Limb (tissue), 2 donors: ENCODE measurements around the gene LRRC4B.

Source experiments
- DNase-seq, 2 donors: peaks; one replicate each; pipeline ENCODE4 v3.0.0-alpha.2; 2016; ENCODE audit errors: extremely low spot score in 2 of 2

The LRRC4B gene

DNA sequence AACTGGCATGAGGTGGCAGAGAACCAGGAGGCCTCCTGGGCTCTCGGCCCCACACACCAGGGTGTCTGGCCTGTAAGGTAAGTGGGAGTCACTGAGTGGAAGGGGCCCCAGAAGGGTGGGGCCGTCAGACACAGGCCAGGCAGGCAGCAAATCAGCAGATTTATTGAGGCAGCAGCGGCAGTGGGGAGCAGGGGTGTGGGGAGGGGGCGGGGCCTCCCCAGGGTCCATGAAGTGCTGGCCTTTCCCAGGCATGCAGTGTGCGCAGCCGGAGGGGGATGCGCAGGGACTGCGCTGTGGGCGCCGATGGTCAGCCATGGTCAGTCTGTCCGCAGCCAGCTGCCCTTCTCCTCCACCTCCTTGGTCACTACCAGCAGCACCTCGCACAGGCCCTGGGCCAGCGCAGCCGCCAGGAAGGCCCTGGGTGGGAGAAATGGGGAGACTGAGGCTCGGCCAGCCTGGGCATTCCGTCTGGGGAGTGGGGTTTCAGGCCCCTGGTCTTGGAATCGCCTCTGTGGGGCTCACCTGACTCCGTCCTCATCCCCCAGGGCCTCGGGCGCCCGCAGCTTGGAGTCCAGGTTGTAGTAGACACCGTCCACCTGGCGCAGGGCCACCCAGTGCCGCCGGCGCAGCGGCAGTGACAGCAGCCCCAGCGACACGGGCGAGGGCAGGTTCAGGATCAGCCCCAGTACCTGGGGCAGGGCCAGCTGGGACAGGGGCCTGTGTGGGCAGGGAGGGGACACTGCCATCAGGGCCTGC, 62.2 kb downstream of the LRRC4B start:
- no peak for DNase-seq

DNA sequence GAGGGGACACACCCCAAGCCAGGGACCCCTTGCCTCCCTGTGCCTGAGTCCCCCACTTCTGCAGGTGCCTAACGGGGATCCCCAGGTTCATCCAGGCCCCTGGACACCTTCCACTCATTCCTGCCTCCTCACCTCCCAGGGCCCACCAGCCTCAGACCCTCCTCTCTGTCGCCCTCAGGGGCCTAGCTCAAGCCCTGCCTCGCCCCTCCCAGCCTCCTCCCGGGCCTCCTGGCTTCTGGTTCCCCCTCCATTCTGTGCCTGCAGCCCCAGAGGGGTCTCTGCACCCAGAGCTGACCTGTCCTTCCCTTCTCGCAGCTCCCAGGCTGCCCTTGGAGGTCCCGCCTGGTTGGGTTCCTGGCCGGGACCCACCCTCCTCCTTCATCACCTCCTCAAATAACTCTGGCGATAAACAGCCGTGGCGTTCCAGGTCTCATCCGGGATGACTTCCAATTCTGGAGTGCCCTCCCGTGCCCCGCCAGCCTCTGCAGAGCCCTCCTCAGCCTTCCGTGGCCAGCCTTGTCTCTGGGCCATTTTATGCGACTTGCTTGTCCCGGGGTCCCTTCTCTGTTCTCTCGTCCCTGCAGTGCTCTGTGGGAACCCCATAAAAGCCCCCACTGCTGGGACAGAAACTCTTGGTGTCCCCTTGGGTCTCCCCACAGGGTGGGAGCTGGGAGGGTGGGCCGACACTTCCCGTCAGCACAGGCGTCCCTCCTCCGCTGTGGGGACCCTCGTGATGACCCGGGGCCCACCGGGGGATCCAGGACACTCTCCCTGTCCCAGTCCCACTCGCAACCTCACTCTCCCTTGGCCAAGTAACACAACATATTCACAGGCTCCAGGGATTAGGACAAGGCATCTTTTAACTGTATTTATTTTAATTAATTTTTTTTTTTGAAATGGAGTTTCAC, 66.4 kb downstream of the LRRC4B start:
- no peak for DNase-seq

DNA sequence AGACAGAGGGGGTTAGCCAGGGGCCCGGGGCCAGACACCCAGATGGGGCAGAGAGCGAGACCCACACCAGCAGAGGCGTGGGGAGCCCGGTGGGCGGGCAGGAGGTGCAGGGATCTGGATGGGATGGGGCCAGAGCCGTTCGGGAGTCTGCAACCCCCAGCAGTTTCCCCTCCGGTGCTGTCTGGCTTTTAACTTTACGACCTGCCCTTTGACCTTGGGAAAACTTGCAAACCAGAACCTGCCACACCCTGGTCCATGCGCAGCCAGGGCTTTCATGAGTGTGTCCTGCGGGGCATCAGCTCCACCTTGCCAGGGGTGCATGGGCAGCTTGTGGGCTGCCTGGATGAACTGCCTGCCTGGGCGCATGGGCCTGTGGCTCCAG, 67.1 kb downstream of the LRRC4B start:
- no peak for DNase-seq

DNA sequence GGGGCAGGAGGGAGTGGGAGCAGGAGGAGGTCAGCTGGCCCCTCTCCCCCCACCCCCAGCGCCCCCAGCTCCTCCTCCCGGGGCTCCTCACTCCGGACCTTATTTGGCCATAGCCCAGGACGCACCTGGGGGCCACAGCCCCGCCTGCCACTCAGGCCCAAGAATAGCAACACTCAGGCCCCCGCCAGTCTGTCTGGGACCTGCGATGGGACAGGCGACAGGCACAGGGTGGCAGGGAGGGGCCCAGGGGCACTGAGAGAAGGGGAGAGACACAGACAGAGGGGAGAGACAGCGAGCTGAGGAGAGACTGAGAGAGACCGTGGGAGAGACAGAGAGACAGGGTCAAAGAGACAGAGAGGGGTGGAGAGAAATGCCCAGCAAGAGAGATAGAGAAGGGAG, 67.5 kb downstream of the LRRC4B start:
- DNase-seq = peak in 1 of 2 donors; percentile 65

DNA sequence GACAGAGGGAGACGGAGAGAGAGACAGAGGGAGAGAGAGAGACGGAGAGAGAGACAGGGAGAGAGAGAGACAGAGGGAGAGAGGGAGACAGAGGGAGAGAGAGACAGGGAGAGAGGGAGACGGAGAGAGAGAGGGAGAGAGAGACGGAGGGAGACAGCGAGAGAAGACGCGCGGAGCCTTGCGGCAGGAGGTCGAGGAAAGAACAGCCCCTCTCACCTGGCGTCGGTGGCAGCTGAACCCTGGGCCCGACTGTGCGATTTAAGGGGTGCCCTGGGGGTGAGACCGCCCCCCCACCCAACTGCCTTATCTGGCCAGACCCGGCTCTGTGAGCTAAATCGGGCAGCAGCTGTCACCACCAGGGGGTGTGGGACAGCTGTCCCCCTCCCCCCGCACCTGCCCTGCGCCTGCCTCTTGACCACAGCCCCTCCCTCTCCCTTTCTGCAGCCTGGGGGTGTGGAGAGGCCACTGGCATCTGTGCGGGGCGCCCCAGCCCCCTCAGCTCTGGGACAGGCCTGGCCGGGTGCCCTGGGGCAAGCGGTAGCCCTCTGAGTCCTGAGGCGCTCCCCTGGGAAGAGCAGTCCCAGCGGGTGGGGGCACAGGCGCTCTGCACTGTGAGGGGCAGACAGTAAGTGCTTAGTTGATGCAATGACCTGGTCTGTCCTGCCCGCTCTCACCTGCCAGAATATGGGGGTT, 68.0 kb downstream of the LRRC4B start:
- DNase-seq = peak; percentile 51 to 78

DNA sequence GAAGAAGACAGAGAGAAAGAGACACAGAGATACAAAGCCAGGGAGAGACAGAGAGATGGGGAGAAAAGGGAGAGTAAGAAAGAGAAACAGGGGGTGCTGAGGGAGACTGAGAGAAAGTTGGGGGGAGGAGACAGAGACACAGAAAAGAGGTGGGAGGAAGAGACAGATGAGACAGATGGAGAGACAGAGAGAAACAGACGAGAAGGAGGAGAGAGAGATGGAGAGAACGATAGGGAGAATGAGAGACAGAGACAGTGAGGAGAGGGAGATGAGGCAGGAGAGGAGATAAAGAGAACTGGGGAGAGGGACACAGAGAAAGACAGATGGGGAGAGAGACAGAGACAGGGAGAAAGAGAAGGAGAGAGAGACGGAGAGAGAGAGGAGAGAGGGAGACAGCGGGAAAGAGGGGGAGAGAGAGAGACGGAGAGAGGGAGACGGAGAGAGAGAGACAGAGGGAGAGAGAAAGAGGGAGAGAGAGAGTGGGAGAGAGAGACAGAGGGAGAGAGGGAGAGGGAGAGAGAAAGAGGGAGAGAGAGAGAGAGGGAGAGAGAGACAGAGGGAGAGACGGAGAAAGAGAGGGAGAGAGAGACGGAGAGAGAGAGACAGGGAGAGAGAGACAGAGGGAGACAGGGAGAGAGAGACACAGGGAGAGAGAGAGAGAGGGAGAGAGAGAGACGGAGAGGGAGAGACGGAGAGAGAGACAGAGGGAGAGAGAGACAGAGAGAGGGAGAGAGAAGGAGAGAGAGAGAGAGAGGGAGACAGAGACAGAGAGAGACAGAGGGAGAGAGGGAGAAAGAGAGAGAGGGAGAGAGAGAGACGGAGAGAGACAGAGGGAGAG, 69.8 kb downstream of the LRRC4B start:
- DNase-seq = no peak

DNA sequence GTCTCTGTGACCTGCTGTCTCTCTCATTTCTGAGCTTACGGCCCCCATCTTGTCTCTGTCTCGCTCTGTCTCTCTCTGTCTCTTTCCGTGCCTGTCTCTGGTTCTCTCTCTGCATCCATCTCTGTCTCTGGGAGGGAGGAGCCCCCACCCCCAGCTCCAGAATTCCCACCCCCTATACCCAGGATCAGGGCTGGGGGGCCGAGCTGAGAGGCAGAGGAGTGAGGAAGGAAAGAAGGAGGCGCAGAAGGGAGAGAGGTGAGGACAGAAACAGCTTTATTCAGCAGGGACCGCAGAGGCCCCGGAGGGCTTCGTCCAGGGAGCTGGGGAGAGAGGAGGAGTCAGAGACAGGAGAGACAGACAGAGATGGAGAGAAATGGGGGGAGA, 71.2 kb downstream of the LRRC4B start:
- DNase-seq = no peak

DNA sequence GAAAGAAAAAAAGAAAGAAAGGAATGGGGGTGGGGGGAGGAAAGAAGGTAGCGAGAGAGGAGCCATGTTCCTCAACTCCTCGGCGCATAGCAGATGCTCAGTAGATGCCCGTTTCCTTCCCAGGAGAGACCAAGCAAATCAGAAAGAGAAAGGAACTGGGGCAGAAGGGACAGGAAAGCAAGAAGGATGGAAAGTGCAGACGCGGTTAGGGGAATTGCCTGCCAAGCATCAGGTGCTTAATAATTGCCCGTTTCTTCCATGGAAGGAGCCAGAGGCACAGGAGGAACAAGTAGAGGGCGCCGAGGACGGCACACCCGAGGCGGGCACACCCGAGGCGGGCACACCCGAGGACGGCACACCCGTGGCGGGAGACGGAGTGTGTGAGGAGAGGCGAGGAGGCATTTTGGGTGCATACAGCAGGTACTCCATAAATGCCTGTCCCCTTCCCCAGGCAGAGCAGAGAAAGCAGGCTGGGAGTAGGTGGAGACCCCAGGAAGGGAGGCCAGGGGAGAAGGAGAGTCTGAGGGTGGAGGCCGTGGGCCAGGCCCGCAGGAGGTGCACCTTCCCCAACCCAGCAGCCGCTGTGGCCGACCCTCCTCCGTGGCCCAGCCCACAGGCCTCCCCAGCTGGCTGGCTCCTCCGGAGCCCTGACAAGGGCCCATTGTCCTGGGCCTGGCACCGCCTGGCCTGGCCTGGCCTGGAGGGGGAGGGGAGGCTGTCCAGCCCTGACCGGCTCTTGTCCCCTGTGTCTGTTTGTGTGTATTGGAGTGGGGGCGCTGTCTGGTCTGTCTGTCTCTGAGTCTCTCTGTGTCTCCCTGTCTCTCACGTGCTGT, 71.8 kb downstream of the LRRC4B start:
- DNase-seq = peak in 1 of 2 donors; percentile 64

DNA sequence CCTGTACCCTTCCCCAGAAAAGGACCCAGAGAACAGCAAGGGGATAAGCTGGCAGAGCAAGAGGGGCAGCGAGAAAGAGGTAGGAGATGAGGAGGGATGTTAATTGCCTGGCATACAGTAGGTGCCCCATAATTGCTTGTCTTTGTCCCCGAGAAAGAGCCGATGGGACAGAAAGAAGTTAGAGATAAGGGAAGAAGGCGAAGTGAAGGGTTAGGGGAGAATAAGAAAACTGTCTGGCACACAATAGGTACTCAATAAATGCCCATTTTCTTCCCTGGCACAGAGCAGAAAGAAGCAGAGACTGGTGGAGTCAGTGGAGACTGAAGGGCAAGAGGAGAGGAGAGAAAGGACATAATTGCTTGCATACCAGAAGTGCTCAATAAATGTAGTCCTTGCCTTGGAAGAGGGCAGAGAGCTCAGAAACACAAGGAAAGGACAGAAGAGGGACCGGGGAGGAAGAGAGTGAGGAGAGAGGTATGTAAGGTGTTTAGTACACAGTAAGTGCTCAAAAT, 73.2 kb downstream of the LRRC4B start:
- DNase-seq = no peak

DNA sequence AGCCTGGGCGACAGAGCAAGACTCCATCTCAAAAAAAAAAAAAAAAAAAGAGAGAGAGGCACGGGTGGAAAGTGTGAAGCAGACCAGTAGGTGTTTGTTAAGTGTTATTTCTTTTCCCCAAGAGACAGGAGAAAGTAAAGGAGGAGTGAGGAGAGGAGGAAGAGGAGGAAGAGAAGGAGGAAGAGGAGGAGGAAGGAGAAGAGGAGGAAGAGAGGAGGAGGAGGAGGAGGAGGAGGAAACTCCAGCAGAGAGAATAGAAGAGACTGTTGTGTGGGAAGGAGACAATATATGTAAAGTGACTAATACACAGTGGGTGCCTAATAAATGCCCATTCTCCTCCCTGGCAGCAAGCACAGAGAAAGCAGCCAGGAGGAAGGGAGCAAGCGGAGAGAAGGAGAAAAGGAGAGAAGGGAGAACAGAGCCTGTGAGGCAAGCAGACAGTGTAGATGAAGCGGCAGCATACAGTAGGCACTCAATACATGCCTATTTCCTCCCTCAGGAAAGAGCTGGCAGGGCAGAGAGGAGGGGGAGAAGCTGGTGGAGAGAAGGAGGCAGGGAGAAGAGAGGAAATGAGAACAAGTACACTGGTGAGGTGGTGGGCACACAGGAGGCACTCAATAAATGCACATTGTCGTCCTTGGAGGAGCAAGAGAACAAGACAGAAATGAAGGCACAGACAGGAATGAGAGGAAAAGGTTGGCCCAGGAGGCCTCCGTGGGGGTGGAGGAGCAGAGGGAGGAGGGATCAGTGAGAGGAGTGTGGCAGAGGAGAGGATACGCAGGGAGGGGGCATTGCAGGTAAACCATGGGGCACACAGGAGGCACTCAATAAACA, 73.8 kb downstream of the LRRC4B start:
- DNase-seq = peak in 1 of 2 donors; percentile 13

DNA sequence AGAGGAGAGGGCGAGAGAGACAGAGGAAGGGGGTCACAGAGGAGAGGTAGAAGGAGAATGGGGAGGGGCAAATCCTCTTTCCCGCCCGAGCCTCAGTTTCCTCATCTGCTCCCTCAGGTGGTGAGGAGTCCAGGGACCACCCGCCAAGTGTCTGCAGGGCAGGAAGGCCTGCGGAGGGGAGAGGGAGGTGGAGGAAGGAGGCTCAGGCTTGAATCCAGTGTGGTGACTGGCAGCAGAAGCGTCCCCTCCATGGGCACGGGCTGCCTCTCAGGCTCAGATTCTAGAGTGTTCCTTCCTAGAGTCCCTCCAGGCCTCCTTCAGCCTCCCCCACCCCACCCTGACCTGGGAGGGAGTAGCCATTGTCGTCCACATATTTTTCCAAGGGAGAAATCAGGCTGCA, 75.1 kb downstream of the LRRC4B start:
- DNase-seq = no peak

DNA sequence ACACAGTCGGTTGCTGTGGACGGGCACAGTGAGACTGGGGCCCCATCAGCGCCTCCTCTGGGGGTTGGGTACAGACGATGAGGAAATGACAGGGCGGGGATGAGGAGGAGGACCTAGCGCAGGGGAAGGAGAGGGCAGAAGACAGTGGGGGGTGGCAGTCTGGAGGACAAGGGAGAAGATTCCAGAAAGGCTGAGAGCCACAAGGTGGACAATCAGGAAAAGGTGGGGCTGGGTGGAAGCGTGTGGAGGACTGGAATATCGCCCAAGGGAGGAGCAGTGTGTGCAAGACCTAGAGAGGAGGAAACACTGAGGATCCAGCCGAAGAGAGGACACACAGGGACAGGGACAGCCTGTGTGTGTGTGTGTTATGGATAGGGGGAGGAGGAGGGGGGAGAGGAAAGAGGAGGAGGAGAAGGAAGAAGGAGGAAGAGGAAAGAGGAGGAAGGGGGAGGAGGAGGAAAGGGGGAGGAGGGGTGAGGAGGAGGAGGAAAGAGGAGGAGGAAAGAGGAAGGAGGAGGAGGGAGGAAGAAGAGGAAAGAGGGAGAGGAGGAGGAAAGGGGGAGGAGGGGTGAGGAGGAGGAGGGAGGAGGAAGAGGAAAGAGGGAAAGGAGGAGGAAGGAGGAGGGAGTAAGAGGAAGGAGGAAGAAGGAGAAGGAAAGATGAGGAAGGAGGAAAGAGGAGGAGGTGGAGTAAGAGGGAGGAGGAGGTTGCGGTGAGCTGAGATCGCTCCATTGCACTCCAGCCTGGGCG, 75.8 kb downstream of the LRRC4B start:
- DNase-seq = no peak

DNA sequence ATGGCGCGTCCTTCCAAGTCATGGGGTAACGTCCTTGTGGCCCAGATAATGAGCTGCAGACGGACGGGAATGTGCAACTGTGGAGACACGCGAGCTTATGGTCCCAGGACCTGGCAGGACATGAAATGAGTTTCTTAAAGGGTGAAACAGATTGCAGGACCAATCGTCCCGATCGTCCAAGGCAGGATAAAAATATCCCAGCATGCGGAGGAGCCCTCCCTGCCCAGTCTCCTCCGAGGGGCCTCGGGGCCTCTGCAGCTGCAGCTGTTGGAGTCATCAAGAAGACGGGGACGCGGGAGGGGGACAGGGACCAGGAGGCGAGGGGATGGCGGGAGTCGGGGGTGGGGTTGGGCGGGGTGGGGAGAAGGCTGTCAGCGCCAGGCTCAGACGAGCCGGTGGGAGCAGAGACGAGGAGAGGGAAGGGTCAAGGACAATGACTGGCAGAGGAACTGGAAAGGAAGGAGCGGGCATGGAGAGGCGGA, 77.2 kb downstream of the LRRC4B start:
- DNase-seq = peak; percentile 64 to 70

DNA sequence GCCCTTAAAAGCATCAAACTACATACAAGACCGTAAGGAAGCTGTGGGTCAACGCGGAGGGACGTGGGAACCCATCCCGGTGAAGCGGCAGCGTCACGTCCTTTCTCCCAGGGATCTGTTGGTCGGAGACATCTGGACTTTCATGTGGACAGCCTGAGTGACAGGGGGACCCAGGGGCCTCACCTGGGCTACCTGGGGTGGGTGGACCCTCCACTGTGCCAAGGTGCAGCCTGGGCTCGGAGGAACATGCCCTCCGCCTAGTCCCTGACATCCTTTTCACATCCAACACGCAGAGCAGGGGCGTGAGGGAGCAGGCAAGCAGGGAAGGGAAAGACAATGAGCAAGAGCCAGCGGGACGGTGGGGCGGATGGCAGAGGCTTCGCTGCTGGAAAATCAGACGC, 77.8 kb downstream of the LRRC4B start:
- DNase-seq = no peak

DNA sequence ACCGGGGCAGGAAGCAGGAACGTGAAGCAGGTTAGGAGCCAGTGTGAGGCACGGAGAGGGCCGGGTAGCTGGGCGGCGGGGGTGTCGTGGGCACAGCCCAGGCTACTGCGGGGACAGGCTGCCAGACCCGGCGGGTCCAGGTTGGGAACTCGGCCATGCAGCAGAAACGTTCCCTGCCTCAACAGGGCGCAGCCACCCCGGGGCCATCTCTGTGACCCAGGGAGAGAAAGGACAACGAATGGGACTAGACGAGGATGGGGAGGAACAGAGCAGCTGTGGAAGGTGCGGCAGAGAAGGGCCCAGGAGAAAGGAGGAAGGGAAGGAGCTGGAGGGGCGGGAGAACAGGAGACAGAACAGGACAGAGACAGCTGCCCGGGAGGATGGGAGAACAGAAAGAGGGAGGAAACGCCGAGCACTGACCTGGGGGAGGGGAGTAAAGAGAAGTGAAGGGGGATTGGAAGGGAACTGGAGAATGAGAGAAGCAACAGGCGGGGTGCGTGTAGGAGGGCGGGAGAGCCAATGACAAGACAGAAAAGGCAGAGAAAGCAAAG, 78.7 kb downstream of the LRRC4B start:
- no peak for DNase-seq

DNA sequence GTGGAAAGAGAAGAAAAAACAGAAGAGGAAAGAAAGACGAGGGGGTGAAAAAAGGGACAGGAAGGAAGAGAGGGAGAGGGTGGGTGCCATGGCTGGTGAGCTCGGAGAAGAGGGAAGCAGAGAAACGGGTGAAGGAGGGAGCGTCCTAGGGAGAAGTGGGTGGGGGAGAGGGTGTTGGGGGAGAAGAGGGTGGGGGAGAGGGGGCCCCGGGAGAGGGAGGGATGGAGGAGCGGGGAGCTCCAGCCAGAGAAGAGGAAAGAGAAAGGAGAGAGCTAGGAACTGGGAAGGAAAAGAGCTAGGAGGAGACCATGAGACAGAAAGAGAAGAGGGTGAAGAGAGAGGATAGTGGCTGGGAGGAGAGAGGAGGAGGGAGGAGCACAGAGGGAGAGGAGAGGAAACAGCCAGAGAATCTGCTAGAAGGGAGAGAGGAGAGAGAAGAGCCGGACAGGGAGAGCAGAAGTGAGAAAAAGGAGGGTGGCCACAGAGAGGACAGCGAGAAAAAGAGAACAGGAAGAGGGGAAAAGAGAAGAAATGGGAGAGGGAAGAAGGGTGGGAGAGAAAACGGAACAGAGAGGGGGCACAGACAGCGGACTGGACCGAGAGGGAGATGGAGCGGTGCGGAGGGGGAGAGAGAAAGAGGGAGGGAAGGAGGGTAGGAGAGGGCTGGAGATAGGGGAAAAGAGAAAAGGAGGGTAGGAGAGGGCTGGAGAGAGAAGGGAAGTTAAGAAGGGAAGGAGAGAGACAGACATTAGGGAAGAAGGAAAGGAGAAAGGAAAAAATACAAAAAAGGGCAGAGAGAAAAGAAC, 79.6 kb downstream of the LRRC4B start:
- DNase-seq = no peak

DNA sequence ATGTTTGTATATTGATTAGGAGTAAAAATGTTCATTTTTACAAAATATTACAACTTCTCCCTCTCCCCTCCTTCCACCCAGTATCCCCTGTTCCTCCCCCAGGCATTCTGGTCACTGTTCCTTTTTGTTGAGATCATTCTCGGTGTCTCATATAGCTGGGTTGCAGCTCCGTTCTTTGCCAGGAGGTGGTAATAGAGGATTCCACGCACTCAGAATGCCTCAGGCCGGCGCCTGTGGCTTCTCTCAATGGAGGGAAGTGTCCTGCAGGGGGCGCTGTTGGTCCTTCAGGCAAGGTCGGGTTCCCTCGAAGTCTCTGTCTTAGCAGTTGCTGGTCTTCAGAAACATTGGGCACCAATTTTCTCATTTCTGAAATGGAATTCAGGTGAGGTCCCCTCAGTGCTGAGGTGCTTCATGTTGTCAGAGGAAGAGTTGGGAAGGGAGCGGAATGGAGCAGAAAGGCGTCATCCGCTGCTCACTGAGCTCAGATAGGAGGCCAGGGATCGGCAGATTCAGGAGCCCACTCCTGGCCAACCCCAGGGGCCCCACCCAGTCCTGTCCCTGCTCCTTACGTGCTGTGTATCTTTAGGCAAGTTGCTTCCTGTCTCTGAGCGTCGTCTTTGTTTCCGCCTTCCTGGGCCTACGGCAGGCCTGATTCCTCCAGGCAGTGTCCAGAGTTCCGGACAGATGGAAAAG, 81.3 kb downstream of the LRRC4B start:
- DNase-seq = no peak
